Measurements from ENCODE around the gene CFAP141. TPM values are rescaled to one million over a fixed set of nuclear protein-coding genes. Genes with fewer than 3 reads are reported as not detected.
A peak's percentile ranks its signal among the peaks of the same experiment; 100 is the strongest.

Gene CFAP141
- polyA plus RNA-seq, 1 of the 3 experiments (the other 2 are of a cell fraction) = not detected

- no peak for DNase-seq
- H3K4me2 ChIP-seq = peak overlapping the region; percentile 60
- H3K9me3 ChIP-seq = no peaks in the 10 kb centered on the region
- no peak overlapping the region for H2AFZ ChIP-seq (ENCODE audit: low read depth)
- H3K9me2 ChIP-seq = no peaks in the 10 kb centered on the region
- no peaks in the 10 kb centered on the region for H3K27me3 ChIP-seq (ENCODE audit: insufficient read depth)
- ChIA-PET POLR2A (interaction anchor here (2.1 kb wide), 1 partner anchor 187 kb away, joined by 9 read pairs; the partner anchor contains the start of gene RPS27), CTCF (interaction anchor here (0.7 kb wide), 2 partner anchors 26 to 94 kb away, joined by 3 to 4 read pairs; partner anchors contain the start of gene HAX1)
- H3K79me2 ChIP-seq (ENCODE audit: insufficient read depth) = peaks cover 99% of the 10 kb centered on the region
- H3K36me3 ChIP-seq (replicated peaks in 1 of 2; ENCODE audit: control insufficient read depth in 1 of 2, insufficient read depth in 2 of 2, low read length in 1 of 2) = peaks cover 32 to 55% of the 10 kb centered on the region in 2 experiments
- peaks cover 91% of the 10 kb centered on the region for H4K20me1 ChIP-seq (ENCODE audit: insufficient read depth)
- TF ChIP-seq NFIC (IDR thresholded peaks at IDR 0.05; ENCODE audit: borderline replicate concordance) (no peak), RAD21 (IDR thresholded peaks at IDR 0.05; ENCODE audit: low read length) (no peak), EP300 (IDR thresholded peaks at IDR 0.05; ENCODE audit: borderline replicate concordance in 1 of 2, low read depth in 1 of 2, low read length in 1 of 2) (no peak), SIN3A (IDR thresholded peaks at IDR 0.05; ENCODE audit: borderline replicate concordance, low read depth, low read length) (no peak), GABPA (IDR thresholded peaks at IDR 0.05; ENCODE audit: low read depth) (no peak), YY1 (IDR thresholded peaks at IDR 0.05; ENCODE audit: low read depth) (no peak), ELF1 (IDR thresholded peaks at IDR 0.05) (no peak), RXRA (IDR thresholded peaks at IDR 0.05; ENCODE audit: borderline replicate concordance, low read depth) (no peak), POLR2AphosphoS5 (IDR thresholded peaks at IDR 0.05; ENCODE audit: low read depth, low read length) (no peak), FOXJ3 (CRISPR knock-in tag; IDR thresholded peaks at IDR 0.05) (no peak), USF1 (IDR thresholded peaks at IDR 0.05; ENCODE audit: borderline replicate concordance, low read depth) (no peak), RFX5 (IDR thresholded peaks at IDR 0.05; ENCODE audit: low read length) (no peak), FOXM1 (IDR thresholded peaks at IDR 0.05; ENCODE audit: low read depth) (no peak), MEF2A (IDR thresholded peaks at IDR 0.05; ENCODE audit: borderline replicate concordance, low read depth) (no peak), MXI1 (IDR thresholded peaks at IDR 0.05; ENCODE audit: low read depth, low read length) (no peak)
- no peak overlapping the region for H3K9ac ChIP-seq
- H3K4me1 ChIP-seq (ENCODE audit: control insufficient read depth in 1 of 2, insufficient read depth in 2 of 2, low read depth in 1 of 2, low read length in 1 of 2) = peaks cover 30 to 39% of the 10 kb centered on the region in 2 experiments; a peak in 3 of 4 replicates
- H3F3A ChIP-seq (replicated peaks; ENCODE audit: insufficient read depth) = peaks cover 6% of the 10 kb centered on the region
- no peak overlapping the region; a peak in 1 of 4 replicates for H3K4me3 ChIP-seq (ENCODE audit: low read depth in 2 of 2, low read length in 1 of 2)
- 0 out of 4 replicates have a peak overlapping the region, but pooled peaks of 1 of the 2 experiments have one; percentile 5 for H3K27ac ChIP-seq (ENCODE audit: low read depth in 2 of 2, low read length in 1 of 2)
- WGBS (ENCODE audit: low lambda C conversion rate) = 68% methylated on average over 2 of the region's 2 CpGs
These were observed 28.1 kb downstream of the CFAP141 start for GRCh38 chr1:154178013-154178412.

- Histone ChIP-seq H3K9me3 (no peaks in the 10 kb centered on the region), H3F3A (replicated peaks; ENCODE audit: insufficient read depth) (peaks cover 6% of the 10 kb centered on the region), H3K36me3 (replicated peaks in 1 of 2; ENCODE audit: control insufficient read depth in 1 of 2, insufficient read depth in 2 of 2, low read length in 1 of 2) (peaks cover 49 to 72% of the 10 kb centered on the region in 2 experiments), H3K4me1 (ENCODE audit: control insufficient read depth in 1 of 2, insufficient read depth in 2 of 2, low read depth in 1 of 2, low read length in 1 of 2) (peaks cover 30 to 39% of the 10 kb centered on the region in 2 experiments; a peak in 3 of 4 replicates), H3K9me2 (no peaks in the 10 kb centered on the region), H3K9ac (no peak overlapping the region), H3K4me3 (ENCODE audit: low read depth in 2 of 2, low read length in 1 of 2) (no peak overlapping the region), H2AFZ (ENCODE audit: low read depth) (no peak overlapping the region), H3K27me3 (ENCODE audit: insufficient read depth) (no peaks in the 10 kb centered on the region), H4K20me1 (ENCODE audit: insufficient read depth) (peaks cover 98% of the 10 kb centered on the region), H3K79me2 (ENCODE audit: insufficient read depth) (peaks cover 99% of the 10 kb centered on the region), H3K27ac (ENCODE audit: low read depth in 2 of 2, low read length in 1 of 2) (no peak overlapping the region), H3K4me2 (0 out of 2 replicates have a peak overlapping the region, but pooled peaks have one; percentile 23)
- WGBS (ENCODE audit: low lambda C conversion rate) = 86% methylated on average over 2 of the region's 2 CpGs
- CTCF ChIA-PET = interaction anchor here (1.9 kb wide), 1 partner anchor 23 kb away, joined by 6 read pairs; no protein-coding TSS in a partner anchor
- POLR2A ChIA-PET = no interaction called here
- no peak for TF ChIP-seq NRF1 (IDR thresholded peaks at IDR 0.05; ENCODE audit: low read depth, low read length)
- no peak for TF ChIP-seq SMC3 (IDR thresholded peaks at IDR 0.05; ENCODE audit: low read depth, low read length)
- TF ChIP-seq ZBTB33 (IDR thresholded peaks at IDR 0.05; ENCODE audit: borderline replicate concordance, low read depth) = no peak
- TF ChIP-seq CHD2 (IDR thresholded peaks at IDR 0.05; ENCODE audit: low read length, partially characterized antibody) = no peak
- TF ChIP-seq EZH2phosphoT487 (IDR thresholded peaks at IDR 0.05; ENCODE audit: borderline replicate concordance, low read depth) = no peak
- DNase-seq = no peak
These were observed 29.8 kb downstream of the CFAP141 start for GRCh38 chr1:154176337-154176736.

All from SK-N-SH (cell line).